ENCODE data around the gene AQP12A.
"Not testable (repeated sequence)": the region's sequence is repeated elsewhere in the genome, so short reads cannot be mapped to it uniquely, and the experiment has no call there.

The AQP12A gene

GRCh38 chr2:240691631-240692420 lies at the start of gene AQP12A:
TSS of gene AQP12A (plus strand) at chr2:240691866. CDS start at chr2:240691914, 48 bp downstream.
- not testable (repeated sequence) for DNase-seq (ENCODE audit: low read depth)

GRCh38 chr2:240642061-240642805 lies 49.4 kb upstream of the AQP12A start:
- no peak for DNase-seq (ENCODE audit: low read depth)

GRCh38 chr2:240642806-240643092 lies 48.9 kb upstream of the AQP12A start:
- no peak for DNase-seq (ENCODE audit: low read depth)

- no peak for DNase-seq (ENCODE audit: low read depth)
Observed at GRCh38 chr2:240643093-240643810, 48.4 kb upstream of the AQP12A start.

- no peak for DNase-seq (ENCODE audit: low read depth)
Observed at GRCh38 chr2:240643811-240644150, 47.9 kb upstream of the AQP12A start.

- DNase-seq (ENCODE audit: low read depth): no peak
Observed at GRCh38 chr2:240644171-240644651, 47.5 kb upstream of the AQP12A start.

- DNase-seq (ENCODE audit: low read depth): no peak
Observed at GRCh38 chr2:240644859-240645301, 46.8 kb upstream of the AQP12A start.

- no peak for DNase-seq (ENCODE audit: low read depth)
Observed at GRCh38 chr2:240645346-240645745, 46.3 kb upstream of the AQP12A start.

- no peak for DNase-seq (ENCODE audit: low read depth)
Observed at GRCh38 chr2:240645801-240646175, 45.9 kb upstream of the AQP12A start.

GRCh38 chr2:240646176-240646899 lies 45.3 kb upstream of the AQP12A start:
- DNase-seq (ENCODE audit: low read depth): no peak

GRCh38 chr2:240646900-240647502 lies 44.7 kb upstream of the AQP12A start:
- no peak for DNase-seq (ENCODE audit: low read depth)

GRCh38 chr2:240647503-240648154 lies 44.0 kb upstream of the AQP12A start:
- no peak for DNase-seq (ENCODE audit: low read depth)

- no peak for DNase-seq (ENCODE audit: low read depth)
Observed at GRCh38 chr2:240648155-240648649, 43.5 kb upstream of the AQP12A start.

- no peak for DNase-seq (ENCODE audit: low read depth)
Observed at GRCh38 chr2:240648650-240649275, 42.9 kb upstream of the AQP12A start.

- DNase-seq (ENCODE audit: low read depth): no peak
Observed at GRCh38 chr2:240649331-240649730, 42.3 kb upstream of the AQP12A start.

GRCh38 chr2:240650254-240650965 lies 41.3 kb upstream of the AQP12A start:
- DNase-seq (ENCODE audit: low read depth): no peak

GRCh38 chr2:240651185-240651584 lies 40.5 kb upstream of the AQP12A start:
- DNase-seq (ENCODE audit: low read depth): no peak

- DNase-seq (ENCODE audit: low read depth): no peak
Observed at GRCh38 chr2:240655931-240656886, 35.5 kb upstream of the AQP12A start.

- not testable (repeated sequence) for DNase-seq (ENCODE audit: low read depth)
Observed at GRCh38 chr2:240659883-240660282, 31.8 kb upstream of the AQP12A start.
